Measurements from ENCODE around the gene SORL1.
A peak's percentile ranks its signal among the peaks of the same experiment; 100 is the strongest.
"Not testable (repeated sequence)": the region's sequence is repeated elsewhere in the genome, so short reads cannot be mapped to it uniquely, and the experiment has no call there.

The SORL1 gene, protein sequence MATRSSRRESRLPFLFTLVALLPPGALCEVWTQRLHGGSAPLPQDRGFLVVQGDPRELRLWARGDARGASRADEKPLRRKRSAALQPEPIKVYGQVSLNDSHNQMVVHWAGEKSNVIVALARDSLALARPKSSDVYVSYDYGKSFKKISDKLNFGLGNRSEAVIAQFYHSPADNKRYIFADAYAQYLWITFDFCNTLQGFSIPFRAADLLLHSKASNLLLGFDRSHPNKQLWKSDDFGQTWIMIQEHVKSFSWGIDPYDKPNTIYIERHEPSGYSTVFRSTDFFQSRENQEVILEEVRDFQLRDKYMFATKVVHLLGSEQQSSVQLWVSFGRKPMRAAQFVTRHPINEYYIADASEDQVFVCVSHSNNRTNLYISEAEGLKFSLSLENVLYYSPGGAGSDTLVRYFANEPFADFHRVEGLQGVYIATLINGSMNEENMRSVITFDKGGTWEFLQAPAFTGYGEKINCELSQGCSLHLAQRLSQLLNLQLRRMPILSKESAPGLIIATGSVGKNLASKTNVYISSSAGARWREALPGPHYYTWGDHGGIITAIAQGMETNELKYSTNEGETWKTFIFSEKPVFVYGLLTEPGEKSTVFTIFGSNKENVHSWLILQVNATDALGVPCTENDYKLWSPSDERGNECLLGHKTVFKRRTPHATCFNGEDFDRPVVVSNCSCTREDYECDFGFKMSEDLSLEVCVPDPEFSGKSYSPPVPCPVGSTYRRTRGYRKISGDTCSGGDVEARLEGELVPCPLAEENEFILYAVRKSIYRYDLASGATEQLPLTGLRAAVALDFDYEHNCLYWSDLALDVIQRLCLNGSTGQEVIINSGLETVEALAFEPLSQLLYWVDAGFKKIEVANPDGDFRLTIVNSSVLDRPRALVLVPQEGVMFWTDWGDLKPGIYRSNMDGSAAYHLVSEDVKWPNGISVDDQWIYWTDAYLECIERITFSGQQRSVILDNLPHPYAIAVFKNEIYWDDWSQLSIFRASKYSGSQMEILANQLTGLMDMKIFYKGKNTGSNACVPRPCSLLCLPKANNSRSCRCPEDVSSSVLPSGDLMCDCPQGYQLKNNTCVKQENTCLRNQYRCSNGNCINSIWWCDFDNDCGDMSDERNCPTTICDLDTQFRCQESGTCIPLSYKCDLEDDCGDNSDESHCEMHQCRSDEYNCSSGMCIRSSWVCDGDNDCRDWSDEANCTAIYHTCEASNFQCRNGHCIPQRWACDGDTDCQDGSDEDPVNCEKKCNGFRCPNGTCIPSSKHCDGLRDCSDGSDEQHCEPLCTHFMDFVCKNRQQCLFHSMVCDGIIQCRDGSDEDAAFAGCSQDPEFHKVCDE (N-terminal part only)

DNA sequence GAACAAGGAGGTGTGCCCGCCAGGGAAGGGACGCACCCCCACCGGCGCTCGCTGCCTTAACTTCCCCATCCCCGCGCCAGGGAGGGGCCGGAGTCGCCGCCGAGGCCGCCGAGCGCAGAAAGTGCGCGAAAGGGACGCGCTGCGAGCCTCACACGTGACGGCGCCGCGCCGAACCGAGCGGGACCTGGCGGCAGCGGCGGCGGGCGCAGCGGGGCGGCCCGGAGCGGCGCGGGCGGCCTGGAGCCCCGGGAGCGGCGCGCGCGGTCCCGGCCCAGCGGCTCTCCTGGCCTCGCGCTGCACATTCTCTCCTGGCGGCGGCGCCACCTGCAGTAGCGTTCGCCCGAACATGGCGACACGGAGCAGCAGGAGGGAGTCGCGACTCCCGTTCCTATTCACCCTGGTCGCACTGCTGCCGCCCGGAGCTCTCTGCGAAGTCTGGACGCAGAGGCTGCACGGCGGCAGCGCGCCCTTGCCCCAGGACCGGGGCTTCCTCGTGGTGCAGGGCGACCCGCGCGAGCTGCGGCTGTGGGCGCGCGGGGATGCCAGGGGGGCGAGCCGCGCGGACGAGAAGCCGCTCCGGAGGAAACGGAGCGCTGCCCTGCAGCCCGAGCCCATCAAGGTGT is at the start of gene SORL1:
TSS of gene SORL1 (plus strand) at position 329 of the 623 bp plus-strand sequence. CDS start at position 347, 18 bp downstream.
- FAIRE-seq: no peak
- peak; percentile 64 for DNase-seq (ENCODE audit: insufficient read length, low spot score)

DNA sequence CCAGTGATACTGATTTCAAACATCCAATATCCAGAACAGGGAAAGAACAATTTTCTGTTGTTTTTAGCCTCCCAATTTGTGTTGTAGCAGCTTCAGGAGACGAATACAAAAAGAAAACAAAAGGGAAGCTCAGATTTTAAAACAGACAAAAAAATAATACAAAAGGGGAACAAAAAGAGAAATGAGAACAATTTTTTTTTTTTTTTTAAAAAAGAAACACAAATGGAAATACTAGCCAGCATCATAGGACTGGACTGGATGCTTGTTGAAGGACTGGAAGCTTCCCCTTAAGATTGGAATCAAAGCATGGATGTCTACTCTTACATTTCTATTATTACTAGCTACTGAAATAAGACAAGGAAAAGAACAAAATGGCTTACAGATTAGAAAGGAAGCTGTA is 46.5 kb upstream of the SORL1 start:
- FAIRE-seq (peak; percentile 26), DNase-seq (ENCODE audit: insufficient read length, low spot score) (no peak)

DNA sequence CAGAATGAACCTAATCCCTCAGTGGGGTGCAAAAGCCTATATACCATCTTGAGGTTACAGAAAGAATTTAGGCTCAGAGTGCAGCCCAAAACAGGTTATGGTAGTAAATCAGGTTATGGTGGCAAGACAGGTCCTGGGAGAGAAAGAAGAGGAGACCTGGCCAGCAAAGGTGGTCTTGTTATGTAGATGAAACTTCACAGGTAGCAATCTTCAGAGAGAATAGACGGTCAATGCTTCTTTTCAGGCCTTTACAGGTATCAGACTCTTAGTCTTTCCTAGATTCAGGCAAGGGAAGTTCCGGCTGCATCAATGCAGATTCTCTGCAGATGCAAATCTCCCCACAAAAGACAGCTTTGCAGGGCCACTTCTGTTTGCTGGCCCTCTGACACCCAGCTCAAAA is 45.8 kb upstream of the SORL1 start:
- DNase-seq (ENCODE audit: insufficient read length, low spot score) (no peak), FAIRE-seq (peak; percentile 73)

DNA sequence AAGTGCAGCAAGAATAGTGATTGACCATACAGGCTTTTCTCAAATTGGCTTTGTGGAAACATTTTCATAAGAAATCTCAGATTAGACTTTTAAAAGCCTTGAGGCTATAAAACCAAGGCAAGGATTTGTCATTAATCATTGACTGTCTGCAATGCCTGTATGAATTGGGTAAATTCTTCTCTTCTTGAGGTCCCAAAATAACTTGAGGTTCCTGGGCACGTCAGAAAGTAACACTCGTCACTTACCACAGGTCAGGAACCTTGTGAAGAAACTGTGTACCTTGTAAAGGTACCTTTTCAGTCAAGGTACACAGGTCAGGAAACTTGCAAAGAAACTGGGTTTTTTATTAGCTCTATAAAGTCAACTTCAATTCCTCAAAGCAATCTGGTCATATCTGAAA is 43.3 kb upstream of the SORL1 start:
- no peak for DNase-seq (ENCODE audit: insufficient read length, low spot score)
- FAIRE-seq: peak; percentile 71

DNA sequence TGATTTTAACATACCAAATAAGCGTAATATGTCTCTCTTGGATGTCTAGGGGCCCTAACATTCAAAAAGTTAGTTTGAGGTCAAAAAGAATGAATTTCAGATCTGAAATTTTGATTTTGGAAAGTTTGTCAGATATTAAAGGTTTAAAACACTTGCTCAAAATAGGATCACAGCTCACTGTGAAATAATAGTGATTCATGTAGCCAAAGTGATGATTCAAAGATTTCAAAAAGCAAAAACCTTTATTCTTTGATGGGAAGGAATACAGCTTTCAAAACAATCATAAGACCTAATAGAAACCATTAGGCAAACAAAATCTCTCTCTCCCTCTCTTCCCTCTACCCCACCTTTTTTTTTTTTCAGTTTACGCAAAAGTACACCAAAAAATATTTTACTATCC is 42.1 kb upstream of the SORL1 start:
- FAIRE-seq: peak; percentile 18
- DNase-seq (ENCODE audit: insufficient read length, low spot score): not testable (repeated sequence)

DNA sequence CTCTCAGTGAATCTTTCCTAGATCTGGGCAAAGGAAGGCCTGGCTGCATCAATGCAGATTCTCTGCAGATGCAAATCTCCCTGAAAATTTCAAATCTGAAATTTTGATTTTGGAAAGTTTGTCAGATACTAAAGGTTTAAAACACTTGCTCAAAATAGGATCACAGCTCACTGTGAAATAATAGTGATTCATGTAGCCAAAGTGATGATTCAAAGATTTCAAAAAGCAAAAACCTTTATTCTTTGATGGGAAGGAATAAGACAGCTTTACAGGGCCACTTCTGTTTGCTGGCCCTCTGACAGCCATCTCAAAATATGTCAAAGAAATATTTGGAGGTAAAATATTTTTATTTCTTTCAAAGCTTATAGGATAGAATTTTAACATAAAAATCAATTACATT is 40.8 kb upstream of the SORL1 start:
- not testable (repeated sequence) for FAIRE-seq; DNase-seq (ENCODE audit: insufficient read length, low spot score)

DNA sequence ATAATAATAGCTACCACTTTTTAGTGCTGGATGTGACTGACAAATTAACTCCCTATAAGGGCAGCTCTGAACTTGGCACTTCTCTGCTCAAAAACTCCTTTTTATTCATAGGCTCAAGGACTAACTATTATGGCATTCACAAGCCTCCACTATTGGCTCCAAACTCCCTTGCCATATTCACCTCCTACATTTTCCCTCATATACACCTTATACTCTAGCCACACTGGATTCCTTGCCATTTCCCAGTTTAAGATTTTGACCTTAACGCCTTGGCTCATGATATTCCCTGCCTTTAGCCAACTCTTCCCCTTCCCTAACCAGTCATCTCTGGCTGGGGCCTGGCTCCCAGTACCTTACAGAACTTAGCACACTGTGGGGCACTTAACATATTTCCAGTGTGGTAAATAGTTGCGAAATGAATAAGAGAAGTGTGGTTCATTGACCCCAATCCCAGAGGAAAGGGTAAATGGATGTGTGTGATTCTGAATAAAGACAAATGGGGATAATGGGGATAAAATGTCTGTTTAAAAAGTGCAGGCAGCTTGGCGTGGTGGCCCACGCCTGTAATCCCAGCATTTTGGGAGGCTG is 40.0 kb upstream of the SORL1 start:
- FAIRE-seq (no peak), DNase-seq (ENCODE audit: insufficient read length, low spot score) (no peak)

DNA sequence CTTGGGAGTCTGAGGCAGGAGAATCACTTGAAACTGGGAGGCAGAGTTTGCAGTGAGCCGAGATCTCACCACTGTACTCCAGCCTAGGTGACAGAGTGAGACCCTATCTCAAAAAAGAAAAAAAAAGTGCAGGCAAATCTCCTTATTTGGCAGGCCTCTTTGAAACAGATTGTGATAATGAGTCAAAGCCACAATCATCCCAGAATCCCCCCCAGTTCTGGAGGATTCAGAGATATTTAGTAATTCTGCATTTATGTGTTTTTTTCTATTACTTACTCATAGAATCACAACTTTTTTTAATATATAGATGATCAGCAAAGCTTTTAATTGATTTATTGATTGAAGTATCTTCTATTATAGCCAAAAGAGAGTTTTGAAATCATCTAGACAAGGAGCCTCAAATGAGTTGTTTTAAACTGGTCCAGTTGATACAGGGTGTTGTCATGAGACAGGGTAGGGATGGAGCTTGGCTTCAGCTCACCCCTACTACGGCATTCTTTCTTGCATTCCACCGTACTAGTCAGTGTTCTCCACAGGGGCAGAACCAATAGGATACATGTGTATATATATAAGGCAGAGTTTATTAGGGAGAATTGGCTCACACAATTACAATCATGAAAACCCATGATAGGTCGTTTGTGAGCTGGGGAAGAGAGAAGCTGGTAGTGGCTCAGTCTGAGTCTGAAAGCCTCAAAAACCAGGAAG is 39.3 kb upstream of the SORL1 start:
- FAIRE-seq (no peak), DNase-seq (ENCODE audit: insufficient read length, low spot score) (no peak)

DNA sequence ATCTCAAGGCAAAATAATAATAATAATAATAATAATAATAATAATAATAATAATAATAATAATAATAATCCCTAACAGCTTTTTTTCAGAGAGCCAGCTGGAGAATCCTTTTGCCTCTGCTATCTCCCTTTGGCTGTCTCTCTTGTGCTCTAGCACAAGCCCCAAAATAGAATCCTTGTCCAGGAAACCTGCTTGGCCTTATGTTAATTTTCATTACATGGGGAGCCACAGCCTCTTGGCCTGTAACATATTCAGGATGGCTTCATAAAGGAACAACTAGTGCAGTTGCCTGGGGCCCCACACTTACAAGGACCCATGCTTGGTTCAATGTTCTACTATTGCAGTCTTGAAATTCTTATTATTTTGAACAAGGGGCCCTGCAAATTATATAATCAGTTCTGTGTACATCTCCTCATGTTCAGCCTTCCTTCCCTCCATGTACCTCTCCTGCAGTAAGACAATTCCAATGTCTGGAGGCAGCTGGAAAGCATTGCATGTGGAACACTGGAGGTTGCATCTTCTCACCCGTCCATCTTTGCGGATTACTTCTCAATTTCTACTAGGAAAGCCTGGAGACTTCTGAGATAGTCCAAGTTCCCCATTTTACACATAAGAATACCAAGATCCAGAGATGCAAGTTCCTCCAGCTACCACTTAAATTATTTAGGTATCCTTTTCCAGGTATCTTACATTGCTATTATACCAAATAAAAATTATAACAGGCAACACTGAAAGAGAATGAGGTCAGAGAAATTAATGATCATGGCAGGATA is 37.8 kb upstream of the SORL1 start:
- no peak for FAIRE-seq
- DNase-seq (ENCODE audit: insufficient read length, low spot score): no peak

DNA sequence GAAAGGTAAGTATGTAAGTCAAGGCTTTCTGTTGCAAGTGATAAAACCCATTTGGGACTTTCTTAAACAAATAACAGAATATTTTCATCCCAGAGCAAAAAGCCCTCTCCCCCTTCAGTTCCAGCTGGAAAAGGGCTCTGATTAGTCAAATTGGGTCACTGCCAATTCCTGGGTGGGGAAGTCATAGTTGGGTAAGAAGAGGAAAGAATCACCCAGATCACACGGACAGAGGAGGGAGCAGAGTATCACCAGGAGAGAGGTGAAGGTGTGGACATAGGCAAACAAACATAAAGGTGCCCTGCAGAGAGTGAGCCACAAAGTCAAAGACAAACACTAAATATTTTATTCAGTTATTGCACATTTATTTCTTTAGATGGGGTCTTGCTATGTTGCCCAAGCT is 36.3 kb upstream of the SORL1 start:
- DNase-seq (ENCODE audit: insufficient read length, low spot score) (no peak), FAIRE-seq (no peak)

DNA sequence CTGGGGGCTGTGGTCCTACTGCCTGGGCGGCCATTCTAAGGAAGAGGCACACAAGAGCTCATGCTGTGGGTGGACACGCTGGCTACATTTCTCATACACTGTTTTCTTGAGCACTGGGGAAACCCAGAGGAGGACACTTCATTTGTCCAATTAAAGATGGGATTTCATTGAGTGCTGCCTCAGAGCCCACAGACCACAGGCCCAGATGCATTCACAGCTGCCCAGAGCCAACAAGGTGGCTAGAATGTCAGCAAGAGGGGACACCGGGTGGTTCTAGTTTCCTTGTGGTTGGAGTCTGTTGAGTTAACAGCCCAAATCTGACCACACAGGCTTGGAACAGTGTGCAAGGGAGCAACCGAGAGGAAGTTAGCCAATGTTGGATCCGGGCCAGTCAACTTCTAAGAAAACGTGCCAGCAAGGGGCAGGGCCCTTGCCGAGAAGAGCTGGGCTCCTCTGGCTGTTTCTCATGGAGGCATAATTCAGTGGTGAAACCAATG is 35.0 kb upstream of the SORL1 start:
- peak; percentile 99 for FAIRE-seq
- DNase-seq (ENCODE audit: insufficient read length, low spot score): no peak

DNA sequence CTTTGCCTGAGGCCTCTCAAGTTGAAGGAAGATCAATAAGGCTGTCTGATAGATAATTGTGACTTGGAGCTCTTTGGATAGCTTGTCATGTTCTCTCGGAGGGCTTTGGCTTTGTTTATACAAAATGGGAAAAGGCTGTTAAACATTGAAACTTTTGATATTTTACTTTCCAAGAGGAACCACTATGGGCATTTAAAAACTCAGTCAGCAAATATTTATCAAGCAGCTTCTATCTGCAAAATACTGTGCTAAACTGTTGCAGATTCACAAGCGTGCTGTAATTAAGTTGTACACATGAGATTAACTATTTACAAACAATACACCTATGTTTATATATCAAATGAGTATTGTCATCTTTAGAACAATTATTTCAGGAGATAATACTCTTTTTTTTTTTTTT is 34.5 kb upstream of the SORL1 start:
- FAIRE-seq (no peak), DNase-seq (ENCODE audit: insufficient read length, low spot score) (no peak)

DNA sequence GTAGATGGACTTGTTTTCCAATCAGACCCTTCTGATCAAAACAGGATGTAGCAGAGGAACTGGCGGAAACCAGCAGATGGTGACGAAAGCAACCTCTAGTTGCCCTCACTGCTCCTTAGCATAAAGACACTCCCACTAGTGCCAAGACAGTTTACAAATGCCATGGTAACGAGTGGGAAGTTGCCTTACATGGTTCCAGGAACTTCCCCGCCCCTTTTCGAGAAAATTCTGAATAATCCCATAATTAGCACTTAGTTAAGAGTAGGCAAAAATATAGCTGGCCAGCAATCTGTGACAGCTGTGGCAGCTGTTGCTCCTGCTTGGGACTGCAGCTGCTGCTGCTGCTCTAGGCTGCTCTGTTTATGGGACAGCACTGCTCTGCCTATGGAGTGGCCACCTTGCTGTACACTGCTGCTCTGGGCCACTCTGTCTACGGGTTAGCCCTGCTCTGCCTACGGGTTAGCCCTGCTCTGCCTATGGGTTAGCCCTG is 33.4 kb upstream of the SORL1 start:
- FAIRE-seq (peak; percentile 86), DNase-seq (ENCODE audit: insufficient read length, low spot score) (no peak)

DNA sequence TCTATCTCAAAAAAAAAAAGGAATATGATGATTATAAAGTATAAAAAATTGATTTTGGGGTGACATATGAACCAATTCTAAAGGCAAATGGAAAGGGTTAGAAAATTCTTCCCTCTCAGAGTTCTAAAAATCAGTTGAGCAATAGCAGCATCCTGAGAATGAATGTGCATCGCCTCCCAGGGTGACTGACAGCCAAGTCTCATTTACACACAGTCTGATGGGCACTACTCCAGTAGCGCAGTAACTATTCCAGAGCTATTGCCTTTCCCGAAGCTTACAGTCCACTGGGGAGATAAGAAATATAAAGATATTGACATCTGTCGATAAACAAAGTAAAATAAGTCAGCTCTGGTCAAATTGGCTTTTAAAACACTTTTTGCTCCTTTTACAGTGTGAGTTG is 32.3 kb upstream of the SORL1 start:
- DNase-seq (ENCODE audit: insufficient read length, low spot score) (no peak), FAIRE-seq (peak; percentile 56)

DNA sequence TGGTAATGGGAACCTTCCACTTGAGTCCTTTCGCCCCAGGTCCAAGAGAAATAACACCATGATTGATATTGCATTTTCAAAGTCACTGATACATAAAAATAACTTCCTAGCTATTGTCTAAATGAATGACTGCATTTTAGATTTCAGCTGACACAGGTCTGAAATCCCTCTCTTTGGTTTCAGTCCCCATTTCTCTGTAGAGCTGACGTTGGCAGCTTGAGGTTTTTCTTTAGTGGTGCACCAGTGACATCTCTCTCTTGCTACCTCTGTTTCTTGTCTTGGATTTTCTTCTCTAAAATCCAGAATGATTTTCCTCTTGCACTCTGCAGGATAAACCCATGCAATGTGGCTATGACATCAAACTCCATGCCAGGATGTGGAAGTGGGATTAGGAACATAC is 31.7 kb upstream of the SORL1 start:
- peak; percentile 80 for FAIRE-seq

DNA sequence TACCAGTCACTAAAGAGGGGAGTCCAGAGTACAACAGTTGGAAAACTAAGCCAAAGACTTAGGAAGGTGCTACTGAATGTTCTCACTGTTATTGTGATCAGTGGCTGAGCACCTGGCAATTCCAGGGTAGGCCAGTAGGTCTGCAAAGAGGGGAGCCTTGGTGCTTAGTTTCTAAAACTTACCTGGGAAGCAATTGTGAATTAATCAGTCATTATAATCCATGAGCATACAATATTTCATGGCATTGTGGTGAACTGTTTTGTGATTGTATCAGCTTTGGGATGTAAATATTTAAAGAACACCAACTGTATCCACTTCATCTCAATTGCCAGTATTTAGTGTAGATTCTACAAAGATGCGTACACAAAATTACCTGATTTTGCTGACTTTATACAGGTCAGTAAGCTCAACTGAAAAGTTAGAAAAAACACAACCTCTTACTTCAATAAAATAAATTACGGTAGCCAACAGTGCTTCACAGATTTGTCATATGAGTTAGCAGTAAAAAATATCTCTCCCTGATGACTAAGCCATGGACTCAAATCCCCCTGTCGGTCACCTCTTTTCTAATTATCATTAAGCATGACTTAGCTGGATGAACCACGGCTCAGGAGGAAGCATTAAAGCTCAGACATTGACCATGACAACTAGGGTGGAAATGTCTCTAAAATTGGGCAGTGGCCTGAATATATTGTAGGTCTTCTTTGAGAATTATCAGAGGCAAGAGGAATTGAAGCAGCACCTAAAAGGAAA is 30.8 kb upstream of the SORL1 start:
- no peak for DNase-seq (ENCODE audit: insufficient read length, low spot score)
- FAIRE-seq: peak; percentile 83

More for the DNA sequence above, 31.7 kb upstream of the SORL1 start:
- no peak for DNase-seq (ENCODE audit: insufficient read length, low spot score)

DNA sequence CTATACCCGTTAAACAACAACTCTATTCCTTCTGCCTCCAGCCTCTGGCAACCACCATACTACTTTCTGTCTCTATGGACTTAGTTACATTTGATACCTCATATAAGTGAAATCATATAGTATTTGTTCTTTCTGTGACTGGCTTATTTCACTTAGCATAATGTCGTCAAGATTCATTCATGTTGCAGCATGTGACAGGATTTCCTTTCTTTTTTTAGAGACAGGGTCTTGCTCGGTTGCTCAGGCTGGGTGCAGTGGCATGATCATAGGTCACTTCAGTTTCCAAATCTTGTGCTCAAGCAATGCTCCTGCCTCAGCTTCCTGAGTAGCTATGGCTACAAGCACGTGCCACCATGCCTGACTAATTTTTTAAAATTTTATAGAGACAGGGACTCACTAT is 29.4 kb upstream of the SORL1 start:
- DNase-seq (ENCODE audit: insufficient read length, low spot score): no peak
- peak; percentile 88 for FAIRE-seq

DNA sequence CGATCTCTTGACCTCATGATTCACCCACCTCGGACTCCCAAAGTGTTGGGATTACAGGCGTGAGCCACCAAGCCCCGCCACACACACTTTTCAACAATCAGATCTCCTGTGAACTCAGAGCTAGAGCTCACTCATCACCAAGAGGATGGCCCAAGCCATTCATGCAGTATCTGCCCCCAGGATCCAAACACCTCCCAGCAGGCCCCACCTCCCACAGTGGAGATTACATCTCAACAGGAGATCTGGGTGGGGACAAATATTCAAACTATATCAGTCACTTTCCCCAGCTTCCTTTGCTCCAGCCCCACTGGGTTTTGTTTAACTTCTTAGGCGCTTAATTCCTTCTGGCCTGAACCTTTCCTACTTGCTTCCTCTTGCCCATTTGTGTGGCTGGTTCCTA is 26.3 kb upstream of the SORL1 start:
- FAIRE-seq (no peak), DNase-seq (ENCODE audit: insufficient read length, low spot score) (no peak)

All from GM19239 (cell line).